ENCODE results near the gene HILPDA.

HILPDA gene

GRCh38 chr7:128427289-128427891, 28.3 kb upstream of the HILPDA start:
- Histone ChIP-seq H3K27me3 (ENCODE audit: insufficient read depth, poor library complexity, severe bottlenecking) (no peaks in the 10 kb centered on the region), H3K4me3 (replicated peaks; ENCODE audit: insufficient read depth, low read length) (no peak overlapping the region), H3K27ac (replicated peaks) (no peak overlapping the region)
- TF ChIP-seq GABPA (IDR thresholded peaks at IDR 0.05; ENCODE audit: low read depth) = no peak
- TF ChIP-seq CTCF (IDR thresholded peaks at IDR 0.05; ENCODE audit: insufficient read depth, low read length) = peak; percentile 50
- TF ChIP-seq POLR2AphosphoS5 (IDR thresholded peaks at IDR 0.05; ENCODE audit: low read depth) = no peak
- TF ChIP-seq REST (IDR thresholded peaks at IDR 0.05; ENCODE audit: insufficient replicate concordance, low read depth) = no peak
- TF ChIP-seq SPI1 (IDR thresholded peaks at IDR 0.05; ENCODE audit: borderline replicate concordance, low read depth) = no peak
- peak in 1 of 2 experiments; percentile 51 for DNase-seq (ENCODE audit: low read depth in 1 of 2, low spot score in 1 of 2)

- no peak overlapping the region for H3K27ac ChIP-seq (replicated peaks)
- no peak overlapping the region for H3K4me3 ChIP-seq (replicated peaks; ENCODE audit: insufficient read depth, low read length)
- TF ChIP-seq GABPA (IDR thresholded peaks at IDR 0.05; ENCODE audit: low read depth) = no peak
- TF ChIP-seq REST (IDR thresholded peaks at IDR 0.05; ENCODE audit: insufficient replicate concordance, low read depth) = no peak
- no peak for TF ChIP-seq POLR2AphosphoS5 (IDR thresholded peaks at IDR 0.05; ENCODE audit: low read depth)
- no peak for TF ChIP-seq CTCF (IDR thresholded peaks at IDR 0.05; ENCODE audit: insufficient read depth, low read length)
- no peak for TF ChIP-seq SPI1 (IDR thresholded peaks at IDR 0.05; ENCODE audit: borderline replicate concordance, low read depth)
- no peaks in the 10 kb centered on the region for H3K27me3 ChIP-seq (ENCODE audit: insufficient read depth, poor library complexity, severe bottlenecking)
- no peak for DNase-seq (ENCODE audit: low read depth in 1 of 2, low spot score in 1 of 2)
Observed at GRCh38 chr7:128430207-128430606, 25.5 kb upstream of the HILPDA start.

GRCh38 chr7:128431221-128431620, 24.5 kb upstream of the HILPDA start:
- no peak overlapping the region for H3K27ac ChIP-seq (replicated peaks)
- TF ChIP-seq GABPA (IDR thresholded peaks at IDR 0.05; ENCODE audit: low read depth) (no peak), REST (IDR thresholded peaks at IDR 0.05; ENCODE audit: insufficient replicate concordance, low read depth) (no peak), CTCF (IDR thresholded peaks at IDR 0.05; ENCODE audit: insufficient read depth, low read length) (no peak), SPI1 (IDR thresholded peaks at IDR 0.05; ENCODE audit: borderline replicate concordance, low read depth) (no peak), POLR2AphosphoS5 (IDR thresholded peaks at IDR 0.05; ENCODE audit: low read depth) (no peak)
- no peak for DNase-seq (ENCODE audit: low read depth in 1 of 2, low spot score in 1 of 2)
- no peak overlapping the region for H3K4me3 ChIP-seq (replicated peaks; ENCODE audit: insufficient read depth, low read length)
- H3K27me3 ChIP-seq (ENCODE audit: insufficient read depth, poor library complexity, severe bottlenecking) = no peaks in the 10 kb centered on the region
